ENCODE measurements around the gene PDP2.
"Not testable (repeated sequence)": the region's sequence is repeated elsewhere in the genome, so short reads cannot be mapped to it uniquely, and the experiment has no call there.

Gene PDP2

GRCh38 chr16:66934138-66934838, 54.0 kb downstream of the PDP2 start, which contains the start of gene CIAO2B:
CIAO2B (minus strand) TSS chr16:66934402; CDS start chr16:66934364, 38 bp downstream.
- DNase-seq (ENCODE audit: extremely low read depth in 1 of 2, low read depth in 1 of 2): peak; percentile 79 to 82

GRCh38 chr16:66934839-66935313, 54.6 kb downstream of the PDP2 start:
- DNase-seq (ENCODE audit: extremely low read depth in 1 of 2, low read depth in 1 of 2): not testable (repeated sequence)

- DNase-seq (ENCODE audit: extremely low read depth in 1 of 2, low read depth in 1 of 2): no peak
Measured at GRCh38 chr16:66935314-66936011, 55.1 kb downstream of the PDP2 start, which contains the start of gene CES2. CES2 (plus strand) TSS chr16:66935516; CDS start chr16:66935636, 120 bp downstream.

- no peak for DNase-seq (ENCODE audit: extremely low read depth in 1 of 2, low read depth in 1 of 2)
Measured at GRCh38 chr16:66936462-66936861, 56.1 kb downstream of the PDP2 start.

- no peak for DNase-seq (ENCODE audit: extremely low read depth in 1 of 2, low read depth in 1 of 2)
Measured at GRCh38 chr16:66936889-66937554, 56.7 kb downstream of the PDP2 start.

- no peak for DNase-seq (ENCODE audit: extremely low read depth in 1 of 2, low read depth in 1 of 2)
Measured at GRCh38 chr16:66937725-66938337, 57.5 kb downstream of the PDP2 start.

- no peak for DNase-seq (ENCODE audit: extremely low read depth in 1 of 2, low read depth in 1 of 2)
Measured at GRCh38 chr16:66939366-66939765, 59.1 kb downstream of the PDP2 start.

GRCh38 chr16:66940236-66940635, 59.9 kb downstream of the PDP2 start:
- DNase-seq (ENCODE audit: extremely low read depth in 1 of 2, low read depth in 1 of 2): no peak
